ENCODE data around the gene SF3B3. TPM values are rescaled to one million over a fixed set of nuclear protein-coding genes. Genes with fewer than 3 reads are reported as not detected.

Gene SF3B3
- total RNA-seq, 1 experiment from 2014 or later, result 403 TPM

DNA sequence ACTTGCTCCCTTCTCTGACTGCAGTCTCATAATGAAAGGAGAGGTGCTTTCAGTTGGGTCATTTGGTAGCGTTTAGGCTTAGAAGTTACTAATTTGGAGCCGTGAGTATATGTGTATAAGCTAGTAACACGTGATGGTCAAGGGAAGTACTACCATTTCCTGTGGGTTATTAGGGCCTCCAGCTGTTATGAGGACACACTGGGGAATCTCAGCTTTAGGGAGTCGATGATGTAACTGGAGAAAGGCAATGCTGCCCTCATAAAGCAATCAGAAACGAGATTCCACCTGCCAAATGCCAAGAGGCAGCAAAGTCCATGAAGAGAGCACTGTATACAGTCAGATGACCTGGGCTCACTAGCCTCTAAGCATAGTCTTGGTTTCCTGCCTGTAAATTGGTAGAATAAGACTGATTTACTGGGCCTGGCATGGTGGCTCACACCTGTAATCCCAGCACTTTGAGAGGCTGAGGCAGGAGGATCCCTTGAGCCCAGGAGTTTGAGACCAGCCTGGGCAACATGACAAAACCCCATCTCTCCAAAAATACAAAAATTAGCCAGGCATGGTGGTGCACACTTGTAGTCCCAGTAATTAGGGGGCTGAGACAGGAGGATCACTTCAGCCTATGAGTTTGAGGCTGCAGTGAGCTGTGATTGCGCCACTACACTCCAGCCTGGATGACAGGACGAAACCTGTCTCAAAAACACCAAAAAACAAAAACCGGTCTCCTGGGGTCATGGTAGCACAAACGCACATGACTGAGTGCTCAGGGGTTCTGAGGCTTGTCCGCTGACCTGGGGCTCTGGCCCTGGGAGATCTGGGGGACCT, 53.0 kb downstream of the SF3B3 start:
- Histone ChIP-seq H3K4me3 (replicated peaks in 1 of 2; ENCODE audit: low read depth in 1 of 2, low read length in 2 of 2) (no peak overlapping the region), H3K9me2 (ENCODE audit: insufficient read depth) (no peaks in the 10 kb centered on the region), H3K4me2 (ENCODE audit: low read length) (peak overlapping the region; percentile 29; the same call in 1 of the 2 replicates), H2AFZ (ENCODE audit: low read depth, low read length, poor library complexity, severe bottlenecking) (no peak overlapping the region), H3K79me2 (ENCODE audit: insufficient read depth, low read length) (peaks cover 13% of the 10 kb centered on the region; the same call in 1 of the 2 replicates), H4K20me1 (ENCODE audit: insufficient read depth) (peaks cover 7% of the 10 kb centered on the region; the same call in 1 of the 2 replicates), H3K9me3 (ENCODE audit: control insufficient read depth in 1 of 2, insufficient read depth in 1 of 2, low read depth in 1 of 2, low read length in 2 of 2) (no peaks in the 10 kb centered on the region), H3K27ac (ENCODE audit: low read depth, low read length) (peak overlapping the region; percentile 34; the same call in 1 of the 2 replicates), H3K9ac (ENCODE audit: low read length) (no peak overlapping the region), H3K4me1 (ENCODE audit: control insufficient read depth in 1 of 2, insufficient read depth in 2 of 2, low read length in 2 of 2) (peaks cover 8 to 26% of the 10 kb centered on the region in 2 experiments; a peak in 3 of 4 replicates), H3K27me3 (ENCODE audit: insufficient read depth, low read length) (no peaks in the 10 kb centered on the region), H3K36me3 (ENCODE audit: control insufficient read depth in 1 of 2, insufficient read depth in 2 of 2, low read length in 2 of 2) (peaks cover 24 to 32% of the 10 kb centered on the region in 2 experiments)
- ChIA-PET CTCF (no interaction called here), RAD21 (ENCODE audit: low non-redundant PET in 1 of 2, low total read pairs in 2 of 2, uncharacterized antibody in 2 of 2, unreplicated experiment in 2 of 2) (no interaction called here), POLR2A (no interaction called here)
- intact Hi-C loops (cut with micrococcal nuclease), result no loop called here
- no TSS peak for BruUV-seq (replicated peaks)
- no peak for DNase-seq (ENCODE audit: low read depth, low spot score)
- ATAC-seq, result peak; percentile 46
- TF ChIP-seq SRF (IDR thresholded peaks at IDR 0.05; ENCODE audit: low read depth) (no peak), EGR1 (IDR thresholded peaks at IDR 0.05; ENCODE audit: low read depth) (no peak), MAX (IDR thresholded peaks at IDR 0.05) (no peak), EZH2phosphoT487 (IDR thresholded peaks at IDR 0.05; ENCODE audit: borderline replicate concordance) (no peak), POLR2AphosphoS5 (IDR thresholded peaks at IDR 0.05; ENCODE audit: low read depth, low read length) (peak; percentile 40; the same call in 1 of the 2 replicates), RAD21 (IDR thresholded peaks at IDR 0.05; ENCODE audit: low read depth) (no peak), CBX3 (IDR thresholded peaks at IDR 0.05; ENCODE audit: low read depth) (no peak), REST (IDR thresholded peaks at IDR 0.05; ENCODE audit: low read depth) (no peak), ATF3 (IDR thresholded peaks at IDR 0.05) (no peak), EZH2 (IDR thresholded peaks at IDR 0.05) (no peak), CEBPB (IDR thresholded peaks at IDR 0.05; ENCODE audit: low read depth) (0 out of 2 replicates have a peak, but pooled peaks have one; percentile 14), ZFX (IDR thresholded peaks at IDR 0.05) (no peak), JUND (IDR thresholded peaks at IDR 0.05) (0 out of 2 replicates have a peak, but pooled peaks have one; percentile 20), TCF7L2 (IDR thresholded peaks at IDR 0.05; ENCODE audit: borderline replicate concordance, extremely low read depth, insufficient read depth, insufficient read length) (no peak), ELF1 (IDR thresholded peaks at IDR 0.05; ENCODE audit: borderline replicate concordance, low read depth) (no peak), SP1 (IDR thresholded peaks at IDR 0.05; ENCODE audit: low read depth) (peak; percentile 12; the same call in 1 of the 2 replicates), SIN3A (IDR thresholded peaks at IDR 0.05; ENCODE audit: low read depth) (no peak)
- TF ChIP-seq, protein P1, sequence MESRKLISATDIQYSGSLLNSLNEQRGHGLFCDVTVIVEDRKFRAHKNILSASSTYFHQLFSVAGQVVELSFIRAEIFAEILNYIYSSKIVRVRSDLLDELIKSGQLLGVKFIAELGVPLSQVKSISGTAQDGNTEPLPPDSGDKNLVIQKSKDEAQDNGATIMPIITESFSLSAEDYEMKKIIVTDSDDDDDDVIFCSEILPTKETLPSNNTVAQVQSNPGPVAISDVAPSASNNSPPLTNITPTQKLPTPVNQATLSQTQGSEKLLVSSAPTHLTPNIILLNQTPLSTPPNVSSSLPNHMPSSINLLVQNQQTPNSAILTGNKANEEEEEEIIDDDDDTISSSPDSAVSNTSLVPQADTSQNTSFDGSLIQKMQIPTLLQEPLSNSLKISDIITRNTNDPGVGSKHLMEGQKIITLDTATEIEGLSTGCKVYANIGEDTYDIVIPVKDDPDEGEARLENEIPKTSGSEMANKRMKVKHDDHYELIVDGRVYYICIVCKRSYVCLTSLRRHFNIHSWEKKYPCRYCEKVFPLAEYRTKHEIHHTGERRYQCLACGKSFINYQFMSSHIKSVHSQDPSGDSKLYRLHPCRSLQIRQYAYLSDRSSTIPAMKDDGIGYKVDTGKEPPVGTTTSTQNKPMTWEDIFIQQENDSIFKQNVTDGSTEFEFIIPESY (IDR thresholded peaks at IDR 0.05; ENCODE audit: extremely low read depth, insufficient replicate concordance, low read length), result no peak
- TF ChIP-seq, protein P2, sequence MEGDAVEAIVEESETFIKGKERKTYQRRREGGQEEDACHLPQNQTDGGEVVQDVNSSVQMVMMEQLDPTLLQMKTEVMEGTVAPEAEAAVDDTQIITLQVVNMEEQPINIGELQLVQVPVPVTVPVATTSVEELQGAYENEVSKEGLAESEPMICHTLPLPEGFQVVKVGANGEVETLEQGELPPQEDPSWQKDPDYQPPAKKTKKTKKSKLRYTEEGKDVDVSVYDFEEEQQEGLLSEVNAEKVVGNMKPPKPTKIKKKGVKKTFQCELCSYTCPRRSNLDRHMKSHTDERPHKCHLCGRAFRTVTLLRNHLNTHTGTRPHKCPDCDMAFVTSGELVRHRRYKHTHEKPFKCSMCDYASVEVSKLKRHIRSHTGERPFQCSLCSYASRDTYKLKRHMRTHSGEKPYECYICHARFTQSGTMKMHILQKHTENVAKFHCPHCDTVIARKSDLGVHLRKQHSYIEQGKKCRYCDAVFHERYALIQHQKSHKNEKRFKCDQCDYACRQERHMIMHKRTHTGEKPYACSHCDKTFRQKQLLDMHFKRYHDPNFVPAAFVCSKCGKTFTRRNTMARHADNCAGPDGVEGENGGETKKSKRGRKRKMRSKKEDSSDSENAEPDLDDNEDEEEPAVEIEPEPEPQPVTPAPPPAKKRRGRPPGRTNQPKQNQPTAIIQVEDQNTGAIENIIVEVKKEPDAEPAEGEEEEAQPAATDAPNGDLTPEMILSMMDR (IDR thresholded peaks at IDR 0.05 in 2 of 3, conservative IDR thresholded peaks at IDR 0.05 in 1 of 3; ENCODE audit: borderline replicate concordance in 1 of 3, insufficient read depth in 1 of 3, low read depth in 2 of 3, low read length in 2 of 3), result no peak
